ENCODE measurements around the gene SIX1.

GRCh38 chr14:60646226-60646818 is 3.0 kb downstream of the SIX1 start:
- no peak for TF ChIP-seq CBX3 (IDR thresholded peaks at IDR 0.05; ENCODE audit: low read depth)
- TF ChIP-seq ATF3 (IDR thresholded peaks at IDR 0.05), result no peak
